HG03558 (cell line): ENCODE measurements around the gene SLC2A4.
A peak's percentile ranks its signal among the peaks of the same experiment; 100 is the strongest.

ENCODE experiments used
- ATAC-seq: cut with Tn5 transposase; IDR thresholded peaks from one replicate; pipeline ENCODE4 v1.9.1; 2021; ENCODE audit warnings: moderate number of reproducible peaks; ENCODE audit not compliant: unreplicated experiment; ENCODE audit errors: extremely low read depth

The SLC2A4 gene

GRCh38 chr17:7281074-7281952 lies at the start of gene SLC2A4:
Gene SLC2A4 (plus strand): TSS chr17:7281718. CDS start chr17:7281935, 217 bp downstream.
- ATAC-seq = no peak

- ATAC-seq = no peak
Measured at GRCh38 chr17:7232114-7232513, 49.4 kb upstream of the SLC2A4 start.

- no peak for ATAC-seq
Measured at GRCh38 chr17:7233701-7234082, 47.8 kb upstream of the SLC2A4 start.

GRCh38 chr17:7234083-7234951 lies 47.2 kb upstream of the SLC2A4 start, which contains the start of gene DVL2:
Gene DVL2 (minus strand): TSS chr17:7234517. CDS start chr17:7234262, 255 bp downstream.
- ATAC-seq = peak; percentile 32

- ATAC-seq = no peak
Measured at GRCh38 chr17:7235693-7236665, 45.5 kb upstream of the SLC2A4 start.

GRCh38 chr17:7236808-7237207 lies 44.7 kb upstream of the SLC2A4 start:
- no peak for ATAC-seq

- no peak for ATAC-seq
Measured at GRCh38 chr17:7237266-7237760, 44.2 kb upstream of the SLC2A4 start.

GRCh38 chr17:7237761-7238419 lies 43.6 kb upstream of the SLC2A4 start:
- ATAC-seq = no peak

- ATAC-seq = no peak
Measured at GRCh38 chr17:7238420-7239090, 43.0 kb upstream of the SLC2A4 start.

GRCh38 chr17:7239091-7240027 lies 42.2 kb upstream of the SLC2A4 start, which contains the start of gene PHF23:
Gene PHF23 (minus strand): TSS chr17:7239457. CDS start chr17:7239279, 178 bp downstream.
- no peak for ATAC-seq

GRCh38 chr17:7240375-7240774 lies 41.1 kb upstream of the SLC2A4 start:
- ATAC-seq = no peak

GRCh38 chr17:7241090-7241733 lies 40.3 kb upstream of the SLC2A4 start:
- no peak for ATAC-seq

GRCh38 chr17:7241783-7242716 lies 39.5 kb upstream of the SLC2A4 start, which contains the start of gene GABARAP:
Gene GABARAP (minus strand): TSS chr17:7242449. CDS start chr17:7242330, 119 bp downstream.
- ATAC-seq = no peak

- ATAC-seq = no peak
Measured at GRCh38 chr17:7242717-7243452, 38.6 kb upstream of the SLC2A4 start.

- ATAC-seq = no peak
Measured at GRCh38 chr17:7243453-7243729, 38.1 kb upstream of the SLC2A4 start.
